Measurements from ENCODE around the gene NR3C2.

The NR3C2 gene

DNA sequence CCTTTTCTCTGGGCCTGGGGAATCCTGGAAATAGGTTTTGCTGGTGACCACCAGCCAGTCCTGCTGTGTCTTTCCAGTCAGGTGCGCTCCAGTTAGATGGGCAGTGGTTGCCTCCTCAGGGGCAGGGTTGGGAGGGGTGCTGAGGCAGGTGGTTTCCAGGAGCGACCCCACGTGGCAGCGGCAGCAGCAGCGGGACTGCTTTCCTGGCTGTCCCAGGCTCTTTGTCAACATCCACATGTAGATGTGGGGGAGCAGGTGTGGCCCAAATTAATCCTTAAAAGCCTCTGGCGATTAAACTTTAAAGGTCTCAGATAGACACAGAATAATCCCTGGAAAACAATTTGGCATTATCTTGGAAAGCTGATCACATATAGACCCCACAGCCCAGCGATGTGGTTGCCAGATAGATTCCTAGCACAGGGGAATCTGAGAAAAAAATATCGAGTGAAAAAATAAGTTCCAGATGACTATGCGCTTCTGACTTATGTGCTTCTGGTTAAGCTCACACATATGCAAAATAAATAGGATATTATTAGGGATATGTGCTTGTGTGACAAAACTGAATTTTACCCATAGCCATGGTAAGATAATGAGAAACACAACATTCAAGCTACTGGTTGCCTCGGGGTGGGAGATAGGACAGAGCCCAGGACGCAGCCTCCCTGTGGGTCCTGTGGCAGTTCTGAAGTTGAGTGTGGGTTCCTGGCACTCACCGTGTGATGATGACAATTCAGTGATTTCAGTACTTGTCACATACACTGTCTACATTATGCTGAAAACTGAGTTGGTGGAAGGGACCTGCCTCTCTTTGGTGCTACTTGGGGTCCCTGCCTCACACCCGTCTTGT lies 373.9 kb downstream of the NR3C2 start:
- H3K9me3 ChIP-seq (ENCODE audit: insufficient read depth, low read length, severe bottlenecking): peaks cover 5% of the 10 kb centered on the region
- no peak overlapping the region for H3K27ac ChIP-seq (ENCODE audit: low read length)
- H3K36me3 ChIP-seq (ENCODE audit: insufficient read depth, low read length): no peaks in the 10 kb centered on the region
- H3K4me1 ChIP-seq (ENCODE audit: insufficient read depth, low read length): no peaks in the 10 kb centered on the region
- no peak for DNase-seq
- ATAC-seq (ENCODE audit: insufficient read depth, low read depth): no peak
- no peaks in the 10 kb centered on the region for H3K27me3 ChIP-seq (ENCODE audit: insufficient read depth, low read length, poor library complexity)
- no peak overlapping the region for H2AFZ ChIP-seq (ENCODE audit: low read depth, low read length)
- H3K4me2 ChIP-seq (ENCODE audit: insufficient read depth, low read length): no peak overlapping the region
- no peaks in the 10 kb centered on the region for H3K79me2 ChIP-seq (ENCODE audit: insufficient read depth, low read length)
- no peak overlapping the region for H3K4me3 ChIP-seq (ENCODE audit: low read depth in 1 of 2, low read length in 2 of 2)
- no peak overlapping the region for H3K9ac ChIP-seq (ENCODE audit: low read depth, low read length)
- H4K20me1 ChIP-seq (ENCODE audit: insufficient read depth, low read length): no peaks in the 10 kb centered on the region
- TF ChIP-seq, protein P1, sequence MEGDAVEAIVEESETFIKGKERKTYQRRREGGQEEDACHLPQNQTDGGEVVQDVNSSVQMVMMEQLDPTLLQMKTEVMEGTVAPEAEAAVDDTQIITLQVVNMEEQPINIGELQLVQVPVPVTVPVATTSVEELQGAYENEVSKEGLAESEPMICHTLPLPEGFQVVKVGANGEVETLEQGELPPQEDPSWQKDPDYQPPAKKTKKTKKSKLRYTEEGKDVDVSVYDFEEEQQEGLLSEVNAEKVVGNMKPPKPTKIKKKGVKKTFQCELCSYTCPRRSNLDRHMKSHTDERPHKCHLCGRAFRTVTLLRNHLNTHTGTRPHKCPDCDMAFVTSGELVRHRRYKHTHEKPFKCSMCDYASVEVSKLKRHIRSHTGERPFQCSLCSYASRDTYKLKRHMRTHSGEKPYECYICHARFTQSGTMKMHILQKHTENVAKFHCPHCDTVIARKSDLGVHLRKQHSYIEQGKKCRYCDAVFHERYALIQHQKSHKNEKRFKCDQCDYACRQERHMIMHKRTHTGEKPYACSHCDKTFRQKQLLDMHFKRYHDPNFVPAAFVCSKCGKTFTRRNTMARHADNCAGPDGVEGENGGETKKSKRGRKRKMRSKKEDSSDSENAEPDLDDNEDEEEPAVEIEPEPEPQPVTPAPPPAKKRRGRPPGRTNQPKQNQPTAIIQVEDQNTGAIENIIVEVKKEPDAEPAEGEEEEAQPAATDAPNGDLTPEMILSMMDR (IDR thresholded peaks at IDR 0.05; ENCODE audit: borderline replicate concordance, extremely low read depth, low read length, poor library complexity, severe bottlenecking): no peak
- no peak for TF ChIP-seq EZH2 (IDR thresholded peaks at IDR 0.05; ENCODE audit: borderline replicate concordance, low read depth, low read length, severe bottlenecking)

DNA sequence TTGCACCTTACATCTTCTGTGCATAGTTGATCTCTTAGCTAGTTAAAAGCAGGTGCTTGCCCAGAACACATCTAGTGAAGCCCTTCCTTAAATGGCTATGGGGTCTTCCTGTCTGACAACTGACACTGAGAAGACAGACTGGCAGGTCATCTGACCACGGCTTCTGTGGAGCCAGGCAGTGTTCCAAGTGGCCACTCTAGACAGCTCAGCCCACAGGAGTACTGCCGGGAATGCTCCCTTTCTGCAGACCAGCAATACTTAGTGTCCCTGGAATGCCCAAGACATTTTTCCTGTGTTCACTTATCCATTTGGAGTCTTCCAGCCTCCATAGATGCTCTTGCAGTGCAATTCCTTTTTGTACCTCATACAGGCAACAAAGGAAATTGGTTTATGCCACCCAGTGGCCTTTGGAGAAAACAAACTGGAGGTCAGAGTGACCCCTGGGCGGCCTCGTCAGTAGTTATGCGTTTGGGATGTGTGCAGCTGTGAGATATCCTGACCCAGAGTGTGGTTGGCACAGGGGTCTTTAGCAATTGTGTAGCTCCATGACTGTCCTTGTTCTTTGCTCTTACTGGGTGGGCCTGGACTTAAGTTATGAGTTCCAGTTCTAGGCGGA lies 374.8 kb downstream of the NR3C2 start:
- H3K79me2 ChIP-seq (ENCODE audit: insufficient read depth, low read length): no peaks in the 10 kb centered on the region
- ATAC-seq (ENCODE audit: insufficient read depth, low read depth): no peak
- H3K9ac ChIP-seq (ENCODE audit: low read depth, low read length): no peak overlapping the region
- H2AFZ ChIP-seq (ENCODE audit: low read depth, low read length): no peak overlapping the region
- no peak for DNase-seq
- H3K9me3 ChIP-seq (ENCODE audit: insufficient read depth, low read length, severe bottlenecking): no peaks in the 10 kb centered on the region
- no peaks in the 10 kb centered on the region for H4K20me1 ChIP-seq (ENCODE audit: insufficient read depth, low read length)
- no peaks in the 10 kb centered on the region for H3K4me1 ChIP-seq (ENCODE audit: insufficient read depth, low read length)
- TF ChIP-seq EZH2 (IDR thresholded peaks at IDR 0.05; ENCODE audit: borderline replicate concordance, low read depth, low read length, severe bottlenecking): no peak
- TF ChIP-seq, protein P1 (IDR thresholded peaks at IDR 0.05; ENCODE audit: borderline replicate concordance, extremely low read depth, low read length, poor library complexity, severe bottlenecking): no peak
- H3K27me3 ChIP-seq (ENCODE audit: insufficient read depth, low read length, poor library complexity): no peaks in the 10 kb centered on the region
- no peak overlapping the region for H3K27ac ChIP-seq (ENCODE audit: low read length)
- no peak overlapping the region for H3K4me2 ChIP-seq (ENCODE audit: insufficient read depth, low read length)
- H3K36me3 ChIP-seq (ENCODE audit: insufficient read depth, low read length): no peaks in the 10 kb centered on the region
- H3K4me3 ChIP-seq (ENCODE audit: low read depth in 1 of 2, low read length in 2 of 2): no peak overlapping the region

DNA sequence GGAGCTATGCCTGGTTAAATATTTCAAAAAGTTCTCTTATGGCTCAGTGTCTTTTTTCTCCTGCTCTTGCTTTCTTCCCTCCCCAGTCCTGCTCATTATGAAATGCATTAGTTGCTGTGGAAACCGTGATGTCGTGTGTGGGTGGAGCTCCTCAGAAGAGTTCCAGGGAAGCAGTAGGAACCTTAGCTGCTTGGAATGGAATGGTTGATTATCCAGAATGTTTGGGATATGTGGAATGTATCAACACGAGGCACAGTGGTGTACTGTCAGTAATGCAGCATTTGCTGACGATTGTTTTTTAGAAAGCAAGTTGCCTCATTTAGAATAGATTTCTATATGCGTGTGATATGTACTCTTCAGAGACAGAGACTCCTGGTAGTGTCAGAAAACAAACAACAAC lies 377.1 kb downstream of the NR3C2 start:
- no peak overlapping the region for H3K27ac ChIP-seq (ENCODE audit: low read length)
- no peaks in the 10 kb centered on the region for H3K79me2 ChIP-seq (ENCODE audit: insufficient read depth, low read length)
- H3K4me1 ChIP-seq (ENCODE audit: insufficient read depth, low read length): no peaks in the 10 kb centered on the region
- DNase-seq (no peak), ATAC-seq (ENCODE audit: insufficient read depth, low read depth) (no peak)
- no peak overlapping the region for H3K9ac ChIP-seq (ENCODE audit: low read depth, low read length)
- H3K4me2 ChIP-seq (ENCODE audit: insufficient read depth, low read length): no peak overlapping the region
- no peak overlapping the region for H3K4me3 ChIP-seq (ENCODE audit: low read depth in 1 of 2, low read length in 2 of 2)
- no peaks in the 10 kb centered on the region for H4K20me1 ChIP-seq (ENCODE audit: insufficient read depth, low read length)
- no peaks in the 10 kb centered on the region for H3K27me3 ChIP-seq (ENCODE audit: insufficient read depth, low read length, poor library complexity)
- TF ChIP-seq, protein P1 (IDR thresholded peaks at IDR 0.05; ENCODE audit: borderline replicate concordance, extremely low read depth, low read length, poor library complexity, severe bottlenecking): no peak
- TF ChIP-seq EZH2 (IDR thresholded peaks at IDR 0.05; ENCODE audit: borderline replicate concordance, low read depth, low read length, severe bottlenecking): no peak
- no peaks in the 10 kb centered on the region for H3K9me3 ChIP-seq (ENCODE audit: insufficient read depth, low read length, severe bottlenecking)
- no peak overlapping the region for H2AFZ ChIP-seq (ENCODE audit: low read depth, low read length)
- H3K36me3 ChIP-seq (ENCODE audit: insufficient read depth, low read length): no peaks in the 10 kb centered on the region
